IMR-90 (cell line): ENCODE measurements around the gene TEAD1. TPM values are rescaled to one million over a fixed set of nuclear protein-coding genes. Genes with fewer than 3 reads are reported as not detected.

ENCODE experiments used
- ATAC-seq: fragments of 200-7000 bp; cut with Tn5 transposase; 2 replicates; pipeline ENCODE4 v1.9.1; 2020; ENCODE audit warnings: low read depth, mild to moderate bottlenecking, moderate library complexity
- BruUV-seq: library from RNA; stranded (reverse); fragments of 400-500 nt; replicated peaks from 2 replicates; lab custom pipeline; 2021; lab: Mats Ljungman, UMichigan
- CTCF ChIA-PET: fragments of 300-600 bp; formaldehyde crosslinking; extraction: SDS; loops from one replicate; lab custom pipeline; 2021; ENCODE audit warnings: antibody characterized with exemption; lab: Yijun Ruan, JAX
- POLR2A ChIA-PET: fragments of 300-600 bp; sonication (Branson Sonifier 250); formaldehyde crosslinking; loops from one replicate; lab custom pipeline; 2022; ENCODE audit warnings: antibody characterized with exemption; ENCODE audit not compliant: unreplicated experiment; lab: Charles Lee
- DNase-seq: peaks from one replicate; pipeline ENCODE4 v3.0.0; 2013
- H2AFZ ChIP-seq: replicated peaks from 2 replicates; pipeline ENCODE3; 2013; ENCODE audit warnings: low read length, mild to moderate bottlenecking; ENCODE audit not compliant: poor library complexity
- H2AK5ac ChIP-seq: 2 replicates; pipeline ENCODE4 v1.6.1; 2013; ENCODE audit warnings: low read depth, low read length, inconsistent platforms
- H2AK9ac ChIP-seq: replicated peaks from 2 replicates; pipeline ENCODE3; 2013; ENCODE audit warnings: mild to moderate bottlenecking, low read depth, low read length, moderate library complexity; ENCODE audit not compliant: poor library complexity
- H2BK120ac ChIP-seq: 2 replicates; pipeline ENCODE4 v1.6.1; 2013; ENCODE audit warnings: low read depth, low read length, inconsistent platforms
- H2BK15ac ChIP-seq: 3 replicates; pipeline ENCODE4 v1.6.1; 2013; ENCODE audit warnings: low read depth, low read length, inconsistent platforms
- H2BK20ac ChIP-seq: 2 replicates; pipeline ENCODE4 v1.6.1; 2013; ENCODE audit warnings: low read depth, mild to moderate bottlenecking, inconsistent platforms, low read length, moderate library complexity
- H2BK5ac ChIP-seq: 2 replicates; pipeline ENCODE4 v1.6.1; 2013; ENCODE audit warnings: mild to moderate bottlenecking, low read depth, low read length, inconsistent platforms; ENCODE audit not compliant: poor library complexity, severe bottlenecking
- H3K14ac ChIP-seq: replicated peaks from 2 replicates; pipeline ENCODE4 v1.6.1; 2013; ENCODE audit warnings: low read depth, low read length, inconsistent platforms
- H3K18ac ChIP-seq: 2 replicates; pipeline ENCODE4 v1.6.1; 2013; ENCODE audit warnings: low read depth, low read length, control low read depth
- H3K23ac ChIP-seq: 2 replicates; pipeline ENCODE4 v1.6.1; 2013; ENCODE audit warnings: low read depth, low read length, inconsistent platforms
- H3K27ac ChIP-seq: 2 replicates; pipeline ENCODE4 v1.5.1; 2013; ENCODE audit warnings: mild to moderate bottlenecking, control low read depth, low read length; ENCODE audit not compliant: insufficient read depth
- H3K27me3 ChIP-seq: 2 replicates; pipeline ENCODE4 v1.6.1; 2013; ENCODE audit warnings: low read length; ENCODE audit not compliant: control insufficient read depth, insufficient read depth
- H3K36me3 ChIP-seq: 2 replicates; pipeline ENCODE4 v1.6.1; 2013; ENCODE audit warnings: low read length, mixed read lengths; ENCODE audit not compliant: control insufficient read depth, insufficient read depth
- H3K4ac ChIP-seq: 2 replicates; pipeline ENCODE4 v1.6.1; 2013; ENCODE audit warnings: low read depth, low read length, inconsistent platforms
- H3K4me1 ChIP-seq: 2 replicates; pipeline ENCODE4 v1.6.1; 2013; ENCODE audit warnings: low read length, mixed read lengths; ENCODE audit not compliant: control insufficient read depth, insufficient read depth
- H3K4me2 ChIP-seq: 2 replicates; pipeline ENCODE4 v1.6.1; 2013; ENCODE audit warnings: low read depth, mild to moderate bottlenecking, control low read depth, low read length, moderate library complexity
- H3K4me3 ChIP-seq: 2 replicates; pipeline ENCODE4 v1.5.1; 2013; ENCODE audit warnings: low read depth, mild to moderate bottlenecking, control low read depth, low read length, moderate library complexity; ENCODE audit not compliant: insufficient read depth
- H3K56ac ChIP-seq: 2 replicates; pipeline ENCODE4 v1.6.1; 2013; ENCODE audit warnings: low read length, inconsistent platforms; ENCODE audit not compliant: insufficient read depth; ENCODE audit errors: extremely low read depth
- H3K79me1 ChIP-seq, 2 experiments: 2 replicates each; pipeline ENCODE4 v1.6.1; 2013; ENCODE audit warnings: low read length in 2 of 2, inconsistent platforms in 1 of 2, low read depth in 1 of 2
- H3K9ac ChIP-seq: 2 replicates; pipeline ENCODE4 v1.6.1; 2013; ENCODE audit warnings: low read depth, low read length, control low read depth
- H3K9me1 ChIP-seq: 2 replicates; pipeline ENCODE4 v1.6.1; 2013; ENCODE audit warnings: low read length, inconsistent platforms; ENCODE audit not compliant: insufficient read depth
- H3K9me3 ChIP-seq: 2 replicates; pipeline ENCODE4 v1.6.1; 2013; ENCODE audit warnings: low read length; ENCODE audit not compliant: control insufficient read depth, insufficient read depth
- H4K20me1 ChIP-seq: 2 replicates; pipeline ENCODE4 v1.6.1; 2013; ENCODE audit warnings: low read length, inconsistent platforms; ENCODE audit not compliant: insufficient read depth
- H4K5ac ChIP-seq: 2 replicates; pipeline ENCODE4 v1.6.1; 2013; ENCODE audit warnings: mild to moderate bottlenecking, low read depth, low read length, control low read depth
- H4K8ac ChIP-seq, 2 experiments: 2 replicates each; pipeline ENCODE4 v1.6.1; 2013; ENCODE audit warnings: low read depth in 2 of 2, low read length in 2 of 2, control low read depth in 1 of 2, inconsistent platforms in 1 of 2
- H4K91ac ChIP-seq: 2 replicates; pipeline ENCODE4 v1.6.1; 2013; ENCODE audit warnings: low read depth, low read length, inconsistent platforms; ENCODE audit not compliant: insufficient read depth
- BHLHE40 ChIP-seq: fragments of 150-350 bp; IDR thresholded peaks from 2 replicates; pipeline ENCODE4 v1.6.1; 2016; ENCODE audit warnings: mild to moderate bottlenecking, low read depth, low read length
- CHD1 ChIP-seq: IDR thresholded peaks from 2 replicates; pipeline ENCODE4 v1.6.1; 2012; ENCODE audit warnings: low read depth, low read length, improper control_type of control experiment
- FOS ChIP-seq: fragments of 150-350 bp; IDR thresholded peaks from 2 replicates; pipeline ENCODE4 v1.6.1; 2016; ENCODE audit warnings: low read depth, low read length
- MAZ ChIP-seq: IDR thresholded peaks from 2 replicates; pipeline ENCODE4 v1.6.1; 2012; ENCODE audit warnings: low read depth, mild to moderate bottlenecking, low read length, improper control_type of control experiment, moderate library complexity, borderline replicate concordance
- MXI1 ChIP-seq: IDR thresholded peaks from 2 replicates; pipeline ENCODE4 v1.6.1; 2012; ENCODE audit warnings: low read depth, mild to moderate bottlenecking, low read length, moderate library complexity, borderline replicate concordance
- NFE2L2 ChIP-seq: fragments of 150-350 bp; IDR thresholded peaks from 2 replicates; pipeline ENCODE4 v1.6.1; 2016; ENCODE audit warnings: low read depth, mild to moderate bottlenecking, low read length
- POLR2A ChIP-seq: IDR thresholded peaks from 2 replicates; pipeline ENCODE4 v1.6.1; 2012; ENCODE audit warnings: mild to moderate bottlenecking, low read depth, low read length
- RCOR1 ChIP-seq: IDR thresholded peaks from 2 replicates; pipeline ENCODE4 v1.6.1; 2012; ENCODE audit warnings: mild to moderate bottlenecking, low read length, improper control_type of control experiment; ENCODE audit not compliant: insufficient replicate concordance
- SMC3 ChIP-seq: fragments of 150-350 bp; IDR thresholded peaks from 2 replicates; pipeline ENCODE4 v1.6.1; 2016; ENCODE audit warnings: low read depth, mild to moderate bottlenecking, antibody characterized with exemption, low read length, moderate library complexity
- WGBS, 2 experiments: methylation state at CpG; one replicate each; pipeline versions ENCODE4 v1.1.5 to v1.1.7; 2013; ENCODE audit warnings: missing lambda C conversion rate in 2 of 2; ENCODE audit not compliant: insufficient read length in 1 of 2; ENCODE audit errors: extremely low coverage in 2 of 2; 5-methylcytosine and 5-hydroxymethylcytosine counted together
- dilution Hi-C: fragments of 300-500 bp; cut with HindIII; formaldehyde crosslinking; loops from one replicate; pipeline ENCODE4 v1.14.3; 2018; ENCODE audit warnings: low sequenced_read_pairs; ENCODE audit not compliant: unreplicated experiment
- in situ Hi-C: fragments of 300-500 bp; cut with MboI; formaldehyde crosslinking; loops from 3 replicates; pipeline ENCODE4 v1.14.3; 2019; ENCODE audit warnings: low sequenced_read_pairs, inconsistent platforms, mixed read lengths
- intact Hi-C: fragments of 100-400 bp; cut with micrococcal nuclease; formaldehyde crosslinking; loops from 2 replicates; pipeline ENCODE4 v1.10.0; 2022
- polyA plus RNA-seq, 3 experiments: library from polyadenylated mRNA; depleted of rRNA; stranded (reverse); fragments of >200 nt; gene quantifications; 2 replicates each; pipeline ENCODE4 v1.2.3, GENCODE V29; 2012; ENCODE audit warnings: low replicate concordance in 1 of 3
- total RNA-seq: library from RNA; depleted of rRNA; stranded (reverse); fragments of >200 nt; gene quantifications from 2 replicates; pipeline ENCODE4 v1.2.3, GENCODE V29; 2012

The TEAD1 gene
- total and polyA plus RNA-seq, 2 of the 4 experiments (the other 2 are of a cell fraction): 51.8 to 69.2 TPM

- no peak overlapping the region for H3K56ac ChIP-seq
- H3K79me1 ChIP-seq: peaks cover 29 to 72% of the 10 kb centered on the region in 2 experiments
- H4K91ac ChIP-seq: no peak overlapping the region
- ATAC-seq (peak; percentile 44), DNase-seq (no peak)
- no peaks in the 10 kb centered on the region for H3K9me3 ChIP-seq
- 0 out of 3 replicates have a peak overlapping the region, but pooled peaks have one; percentile 19 for H2BK15ac ChIP-seq
- ChIA-PET CTCF (no interaction called here), POLR2A (no interaction called here)
- no TSS peak for BruUV-seq
- H3K9ac ChIP-seq: no peak overlapping the region
- no peak overlapping the region for H3K23ac ChIP-seq
- H3K18ac ChIP-seq: peak overlapping the region; percentile 40
- no peak overlapping the region for H2AFZ ChIP-seq
- peaks cover 3% of the 10 kb centered on the region; the same call in 1 of the 2 replicates for H3K36me3 ChIP-seq
- H2BK20ac ChIP-seq: no peak overlapping the region
- H2BK120ac ChIP-seq: no peak overlapping the region
- peak overlapping the region; percentile 63; the same call in 1 of the 2 replicates for H3K27ac ChIP-seq
- peak overlapping the region; percentile 31 for H2BK5ac ChIP-seq
- H4K5ac ChIP-seq: no peak overlapping the region; the same call in 1 of the 2 replicates
- no peak overlapping the region for H2AK5ac ChIP-seq
- no peak overlapping the region for H3K4ac ChIP-seq
- no peak overlapping the region for H2AK9ac ChIP-seq
- no peaks in the 10 kb centered on the region for H3K27me3 ChIP-seq
- intact Hi-C loops: loop anchor here (10.0 kb wide), 1 partner anchor 444 kb away; no protein-coding TSS in a partner anchor
- H4K20me1 ChIP-seq: peaks cover 65% of the 10 kb centered on the region
- H3K4me2 ChIP-seq: peak overlapping the region; percentile 1; the same call in 1 of the 2 replicates
- H3K4me3 ChIP-seq: no peak overlapping the region
- H4K8ac ChIP-seq: no peak overlapping the region; a peak in 1 of 4 replicates
- H3K14ac ChIP-seq: no peak overlapping the region
- H3K4me1 ChIP-seq: peaks cover 12% of the 10 kb centered on the region
- TF ChIP-seq BHLHE40 (no peak), POLR2A (no peak), RCOR1 (no peak), SMC3 (no peak), CHD1 (no peak), MAZ (no peak), NFE2L2 (no peak), MXI1 (no peak), FOS (no peak)
- in situ Hi-C loops: no loop called here
- dilution Hi-C loops: no loop called here
- WGBS, 2 experiments: 50% methylated on average over 1 of the region's 2 CpGs; no CpG with 5 or more reads in 1 of the 2 experiments
- peaks cover 28% of the 10 kb centered on the region for H3K9me1 ChIP-seq
These were observed 104.2 kb downstream of the TEAD1 start for GRCh38 chr11:12778240-12778905.
